GM19463 (cell line): ENCODE results near the gene PCSK6.
A peak's percentile ranks its signal among the peaks of the same experiment; 100 is the strongest.
"Not testable (repeated sequence)": the region's sequence is repeated elsewhere in the genome, so short reads cannot be mapped to it uniquely, and the experiment has no call there.

Experiments used
- ATAC-seq: cut with Tn5 transposase; IDR thresholded peaks from one replicate; pipeline ENCODE4 v1.9.1; 2021; ENCODE audit warnings: mild to moderate bottlenecking, moderate library complexity; ENCODE audit not compliant: unreplicated experiment

Gene PCSK6

GRCh38 chr15:101337976-101338375 lies 151.5 kb downstream of the PCSK6 start:
- no peak for ATAC-seq

GRCh38 chr15:101333907-101334789 lies 155.4 kb downstream of the PCSK6 start:
- not testable (repeated sequence) for ATAC-seq

DNA sequence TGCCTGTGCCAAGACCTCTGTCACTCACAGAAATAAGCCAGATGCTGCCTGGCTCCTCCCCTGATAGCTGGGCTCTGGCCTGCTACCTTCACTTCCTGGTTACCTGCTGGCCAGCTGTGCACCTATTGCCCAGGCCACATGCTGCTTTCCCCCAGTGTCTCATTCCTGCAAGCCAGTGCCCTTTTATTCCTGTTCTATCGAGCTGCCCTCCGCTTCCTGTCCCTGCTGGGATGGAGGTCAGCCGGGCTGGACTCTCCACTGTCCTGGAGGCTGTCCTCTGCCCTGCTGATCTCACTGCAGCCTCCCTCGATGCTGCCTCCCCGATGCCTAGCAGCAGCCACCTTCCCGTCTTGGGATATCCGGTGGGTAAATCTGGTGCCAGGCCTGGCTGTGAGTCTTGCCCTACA lies 157.4 kb downstream of the PCSK6 start:
- ATAC-seq = no peak

- ATAC-seq = no peak
Observed at GRCh38 chr15:101329867-101330380, 159.6 kb downstream of the PCSK6 start.

- no peak for ATAC-seq
Observed at GRCh38 chr15:101329309-101329863, 160.1 kb downstream of the PCSK6 start.

GRCh38 chr15:101328001-101328400 lies 161.5 kb downstream of the PCSK6 start:
- no peak for ATAC-seq

- ATAC-seq = no peak
Observed at GRCh38 chr15:101327147-101327740, 162.3 kb downstream of the PCSK6 start.

DNA sequence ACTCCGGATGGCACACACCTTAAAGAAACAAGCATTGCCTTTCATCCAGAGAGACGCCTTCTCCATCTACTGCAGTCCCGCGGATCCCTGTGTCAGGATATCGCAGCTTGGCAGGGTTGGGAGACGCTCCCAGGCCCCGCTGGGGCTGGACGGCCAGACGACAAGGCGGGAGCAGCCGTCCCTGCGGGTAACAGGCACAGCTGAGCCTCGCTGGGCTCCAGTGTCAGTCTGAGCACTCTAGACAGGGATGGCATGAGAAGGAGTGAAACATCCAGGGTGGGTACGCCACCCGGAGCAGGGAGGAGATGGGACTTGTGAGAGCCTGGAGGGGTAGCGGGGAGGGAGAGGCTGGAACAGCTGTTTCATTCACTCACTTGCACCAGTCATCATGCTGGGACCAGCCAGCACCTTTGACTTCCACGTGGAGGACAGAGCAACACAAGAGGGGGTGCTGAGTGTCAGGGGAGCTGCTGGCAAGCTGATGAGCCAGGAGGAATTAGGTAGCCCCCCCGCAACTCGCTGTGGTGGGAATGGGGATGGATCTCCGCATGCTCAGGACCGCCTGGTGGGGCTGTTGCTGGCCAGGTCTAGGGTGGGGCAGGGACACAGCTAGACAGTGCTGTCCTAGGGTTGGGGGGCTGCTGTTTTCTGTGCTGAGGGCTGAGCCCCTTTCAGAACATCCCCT lies 162.9 kb downstream of the PCSK6 start:
- no peak for ATAC-seq

GRCh38 chr15:101326026-101326315 lies 163.5 kb downstream of the PCSK6 start:
- ATAC-seq = no peak

GRCh38 chr15:101325263-101326025 lies 164.1 kb downstream of the PCSK6 start:
- no peak for ATAC-seq

DNA sequence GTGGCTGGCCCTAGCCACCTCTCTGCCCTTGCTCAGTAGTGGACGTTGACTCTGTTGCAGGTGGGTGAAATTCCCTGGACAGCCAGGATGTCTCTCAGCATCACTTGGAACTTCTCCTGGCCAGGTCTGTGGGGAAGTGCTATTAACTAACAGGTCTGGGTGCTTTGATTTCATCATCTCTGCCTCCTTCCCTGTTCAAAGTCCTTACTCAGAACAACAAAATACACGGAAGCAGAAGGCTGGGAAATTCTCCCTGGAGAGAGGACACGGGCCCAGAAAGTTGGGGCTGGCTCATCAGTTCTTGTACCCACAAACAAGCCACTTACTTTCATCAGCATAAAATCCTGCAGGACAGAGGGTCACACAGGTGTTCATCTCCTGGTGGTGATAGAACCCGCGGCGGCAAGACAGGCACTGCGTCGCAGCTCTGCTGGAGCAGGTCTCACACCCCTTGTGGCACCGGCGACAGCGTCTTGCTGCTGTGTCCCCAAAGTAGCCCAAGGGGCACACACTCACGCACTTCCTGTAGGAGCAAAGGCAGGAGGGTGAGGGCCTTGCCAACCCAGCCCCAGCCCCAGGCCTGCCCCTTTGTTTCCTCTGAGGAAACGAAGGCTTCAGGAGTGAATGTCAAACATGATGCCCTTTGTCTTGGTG lies 164.9 kb downstream of the PCSK6 start:
- ATAC-seq = no peak

DNA sequence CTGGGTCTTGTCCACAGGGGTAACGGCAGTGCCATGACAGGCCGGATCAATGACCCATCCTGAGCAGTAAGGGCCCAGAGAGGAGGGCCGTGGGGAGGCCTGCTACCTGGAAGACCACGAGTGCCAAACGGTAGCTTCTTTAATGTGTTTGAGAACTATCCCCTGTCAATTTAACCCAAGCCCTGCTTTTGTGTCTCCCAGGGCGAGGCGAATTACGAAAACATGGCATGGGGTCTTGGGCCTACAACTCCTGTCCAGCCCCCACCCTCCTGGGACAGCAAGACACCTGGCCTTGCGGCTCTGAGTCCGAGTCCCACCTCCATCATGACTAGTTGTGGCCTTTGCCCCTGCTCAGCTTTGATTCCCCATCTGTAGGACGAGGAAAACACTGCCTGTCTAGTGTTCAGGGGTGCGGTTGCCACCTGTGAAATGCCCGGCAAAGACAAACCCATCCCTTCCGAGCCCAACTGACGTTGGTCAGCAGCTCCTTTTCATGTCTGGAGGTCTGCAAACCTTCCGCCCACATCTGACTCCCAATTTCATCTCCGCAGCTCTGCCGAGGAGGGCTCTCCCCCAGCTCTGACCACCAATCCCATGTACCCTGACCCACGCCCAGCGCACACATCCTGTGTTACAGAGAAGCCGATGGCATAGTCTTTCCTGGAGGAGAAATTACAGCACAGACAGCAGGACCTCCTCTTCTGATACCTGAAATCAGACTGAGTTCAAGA lies 165.5 kb downstream of the PCSK6 start:
- no peak for ATAC-seq

DNA sequence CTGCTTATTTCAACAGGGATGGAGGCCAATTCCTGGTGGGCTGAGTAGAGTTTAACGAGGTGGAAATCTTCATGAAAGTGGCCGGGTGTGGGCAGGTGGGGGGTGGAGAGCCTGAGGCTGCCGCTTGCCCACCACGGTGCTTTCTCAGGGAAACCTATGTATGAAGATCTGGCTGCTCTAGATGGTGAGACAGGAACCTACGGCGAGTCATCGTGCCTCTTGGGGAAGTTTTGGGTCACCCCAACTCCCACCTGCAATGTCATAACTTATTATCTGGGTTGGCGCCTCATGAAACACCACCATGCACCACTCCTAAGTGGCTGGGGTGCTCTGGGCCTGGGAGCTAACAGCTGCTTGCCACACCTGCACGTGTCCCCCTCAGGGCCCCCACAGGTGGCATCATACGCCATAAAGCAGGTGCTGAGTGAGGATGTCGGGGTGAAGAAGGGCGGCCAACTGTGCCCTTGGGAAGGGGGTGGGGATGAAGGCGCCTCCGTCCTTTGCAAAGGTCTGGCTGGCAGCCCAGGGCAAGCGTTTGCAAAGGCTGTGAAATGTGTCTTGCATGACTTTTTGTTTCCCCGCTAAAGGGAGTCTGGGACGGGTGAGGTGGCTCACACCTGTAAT lies 166.5 kb downstream of the PCSK6 start:
- ATAC-seq = no peak

DNA sequence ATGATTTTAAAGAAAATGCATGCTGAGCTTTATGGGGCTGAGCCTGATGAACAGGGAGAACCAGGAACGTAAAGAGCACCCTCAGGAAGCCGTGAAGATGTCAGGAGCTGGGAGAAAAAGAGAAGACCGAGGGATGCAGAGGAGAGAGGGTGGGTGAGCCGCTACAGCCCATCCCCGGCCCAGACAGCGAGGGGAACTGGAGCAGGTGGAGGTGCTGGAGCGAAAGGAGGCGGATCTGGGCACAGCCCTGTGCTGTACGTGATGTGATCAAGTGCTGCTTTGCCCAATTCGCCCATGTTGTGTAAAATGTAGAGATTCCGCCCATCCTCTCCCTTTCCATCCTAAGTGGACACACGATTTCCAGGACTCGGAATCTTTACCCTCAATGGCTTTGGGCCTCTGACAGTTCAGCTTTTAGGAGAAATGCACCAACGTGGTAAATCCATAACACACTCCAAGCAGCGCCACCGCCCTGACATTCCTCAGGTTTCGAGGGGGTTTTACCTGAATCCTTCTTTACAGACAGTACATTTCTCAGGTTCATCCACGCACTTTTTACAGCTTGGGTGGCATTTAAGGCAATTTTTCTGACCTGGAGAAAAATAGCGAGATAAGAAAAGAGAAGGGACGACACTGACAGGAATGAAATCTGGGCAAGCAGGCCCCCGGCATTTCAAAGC lies 167.4 kb downstream of the PCSK6 start:
- ATAC-seq = no peak

GRCh38 chr15:101320501-101321052 lies 168.9 kb downstream of the PCSK6 start:
- peak; percentile 68 for ATAC-seq

GRCh38 chr15:101318839-101319238 lies 170.7 kb downstream of the PCSK6 start:
- ATAC-seq = no peak

- no peak for ATAC-seq
Observed at GRCh38 chr15:101318147-101318819, 171.2 kb downstream of the PCSK6 start.
